ENCODE measurements around the gene LAMTOR1. TPM values are rescaled to one million over a fixed set of nuclear protein-coding genes. Genes with fewer than 3 reads are reported as not detected.

Gene LAMTOR1
- total RNA-seq, 1 experiment from 2014 or later, result 96.3 TPM

GRCh38 chr11:72139500-72139899 lies 36.4 kb upstream of the LAMTOR1 start:
- H3K4me1 ChIP-seq (ENCODE audit: insufficient read depth, low read length), result no peaks in the 10 kb centered on the region; the same call in none of the 2 replicates
- H4K20me1 ChIP-seq (ENCODE audit: control insufficient read depth, insufficient read depth, insufficient read length), result no peaks in the 10 kb centered on the region
- no peak overlapping the region for H3K4ac ChIP-seq (ENCODE audit: low read depth, low read length)
- H2BK120ac ChIP-seq (ENCODE audit: low read depth, low read length, poor library complexity, severe bottlenecking), result no peak overlapping the region
- Mint-ChIP-seq H3K36me3 (ENCODE audit: insufficient read depth in 1 of 3, low read depth in 3 of 3) (no peaks in the 10 kb centered on the region), H3K27ac (no peak overlapping the region), H3K9me3 (no peaks in the 10 kb centered on the region), H3K4me3 (no peak overlapping the region), H3K27me3 (ENCODE audit: low read depth) (peaks cover 11% of the 10 kb centered on the region), H3K4me1 (peaks cover 3 to 5% of the 10 kb centered on the region in 2 experiments; a peak in 3 of 4 replicates)
- no CpG with 5 or more reads among the region's 11 CpGs for WGBS (ENCODE audit: extremely low coverage, insufficient read length, low lambda C conversion rate)
- H2BK5ac ChIP-seq (ENCODE audit: insufficient read length, low read length), result no peak overlapping the region
- H2AK5ac ChIP-seq (ENCODE audit: insufficient read length, low read length), result no peak overlapping the region
- H2BK15ac ChIP-seq (ENCODE audit: low read depth, low read length), result no peak overlapping the region
- no peak overlapping the region for H3K9ac ChIP-seq (ENCODE audit: extremely low read depth, insufficient read length, low read length)
- H2BK20ac ChIP-seq (ENCODE audit: low read depth, low read length, poor library complexity, severe bottlenecking), result no peak overlapping the region
- no peak overlapping the region for H3K56ac ChIP-seq (ENCODE audit: insufficient read length, low read depth, low read length)
- no peak overlapping the region for H4K91ac ChIP-seq (ENCODE audit: insufficient read length, low read depth, low read length)
- H4K5ac ChIP-seq (ENCODE audit: insufficient read length, low read depth, low read length), result no peak overlapping the region
- no peaks in the 10 kb centered on the region for H3K27me3 ChIP-seq (ENCODE audit: insufficient read depth, low read length)
- no peak overlapping the region for H2BK12ac ChIP-seq (ENCODE audit: insufficient read length, low read depth, low read length)
- H3K27ac ChIP-seq (ENCODE audit: insufficient read length, low read depth, low read length), result no peak overlapping the region
- H3K14ac ChIP-seq (ENCODE audit: insufficient read depth, low read length), result no peak overlapping the region
- no peaks in the 10 kb centered on the region for H3K23me2 ChIP-seq (ENCODE audit: insufficient read length, low read depth, low read length, poor library complexity, severe bottlenecking)
- H3K23ac ChIP-seq (ENCODE audit: insufficient read length, low read depth, low read length), result no peak overlapping the region
- no peaks in the 10 kb centered on the region for H3K79me1 ChIP-seq (ENCODE audit: insufficient read depth, low read depth, low read length, poor library complexity, severe bottlenecking)
- no peak for DNase-seq
- no peak overlapping the region for H3K18ac ChIP-seq (ENCODE audit: insufficient read length, low read depth, low read length)
- no peak overlapping the region for H2AFZ ChIP-seq (ENCODE audit: low read length)
- no peak overlapping the region for H3T11ph ChIP-seq (ENCODE audit: low read length)
- H3K4me2 ChIP-seq (ENCODE audit: insufficient read depth, insufficient read length, low read length), result no peak overlapping the region
- TF ChIP-seq CTCF (conservative IDR thresholded peaks at IDR 0.05), result no peak
- H3K79me2 ChIP-seq (ENCODE audit: insufficient read depth, low read length), result no peaks in the 10 kb centered on the region
- H3K9me3 ChIP-seq (ENCODE audit: control insufficient read depth, low read depth, low read length), result no peaks in the 10 kb centered on the region
- no peak overlapping the region for H4K8ac ChIP-seq (replicated peaks; ENCODE audit: insufficient read length, low read depth, low read length)

Data from H9 (cell line).